CD4-positive, alpha-beta memory T cell (primary cell): ENCODE data around the gene KCNAB3. TPM values are rescaled to one million over a fixed set of nuclear protein-coding genes. Genes with fewer than 3 reads are reported as not detected.

ENCODE experiments used
- polyA plus RNA-seq, 2 donors: library from polyadenylated mRNA; unstranded; fragments of 300-500 nt; fragmentation: Illumina TruSeq; gene quantifications; one replicate each; pipeline ENCODE4 v1.2.3, GENCODE V29; 2021
- total RNA-seq, 2 experiments: library from RNA; stranded (reverse); gene quantifications; one replicate each; pipeline ENCODE4 v1.2.3, GENCODE V29; 2021

KCNAB3 gene
- total and polyA plus RNA-seq, 4 experiments from 2014 or later = 0.53 to 14.4 (median 13.4) TPM; not detected in 1

Other genes starting within 250 kb of the KCNAB3 start
- gene TP53, start 242.4 kb downstream of the KCNAB3 start, total RNA-seq = 10 to 100 TPM; 89.1 to 97.4 TPM
- gene TP53, start 242.4 kb downstream of the KCNAB3 start, polyA plus RNA-seq = 10 to 100 TPM; 15.9 to 35.3 TPM
- 10 to 100 TPM; 11.9 to 12.5 TPM for gene WRAP53, start 241.4 kb downstream of the KCNAB3 start, total RNA-seq
- 10 to 100 TPM in 1 of 2 donors, 1 to 10 TPM in 1; 9.8 to 13.1 TPM for gene WRAP53, start 241.4 kb downstream of the KCNAB3 start, polyA plus RNA-seq
- gene EFNB3, start 224.7 kb downstream of the KCNAB3 start, total RNA-seq = under 1 TPM; 0.09 to 0.11 TPM
- gene EFNB3, start 224.7 kb downstream of the KCNAB3 start, polyA plus RNA-seq = not detected
- not detected for gene DNAH2, start 212.1 kb downstream of the KCNAB3 start, total RNA-seq
- gene DNAH2, start 212.1 kb downstream of the KCNAB3 start, polyA plus RNA-seq = not detected
- 100 to 1,000 TPM; 119 to 129 TPM for gene KDM6B, start 95.6 kb downstream of the KCNAB3 start, total RNA-seq
- gene KDM6B, start 95.6 kb downstream of the KCNAB3 start, polyA plus RNA-seq = 1 to 10 TPM in 1 of 2 donors, not detected in 1; 1.7 TPM
- gene TMEM88, start 74.8 kb downstream of the KCNAB3 start, total RNA-seq = 1 to 10 TPM; 6.2 to 7.9 TPM
- gene TMEM88, start 74.8 kb downstream of the KCNAB3 start, polyA plus RNA-seq = not detected
- gene NAA38, start 72.3 kb downstream of the KCNAB3 start, total RNA-seq = 10 to 100 TPM; 23.1 to 25.8 TPM
- gene NAA38, start 72.3 kb downstream of the KCNAB3 start, polyA plus RNA-seq = 100 to 1,000 TPM; 139 to 149 TPM
- gene CYB5D1, start 71.9 kb downstream of the KCNAB3 start, total RNA-seq = 10 to 100 TPM in 1 of 2 experiments, 1 to 10 TPM in 1; 8.7 to 11.4 TPM
- gene CYB5D1, start 71.9 kb downstream of the KCNAB3 start, polyA plus RNA-seq = 1 to 10 TPM; 5.1 to 5.2 TPM
- gene CHD3, start 41.1 kb downstream of the KCNAB3 start, total RNA-seq = 100 to 1,000 TPM; 274 to 287 TPM
- gene CHD3, start 41.1 kb downstream of the KCNAB3 start, polyA plus RNA-seq = 10 to 100 TPM in 1 of 2 donors, under 1 TPM in 1; 0.84 to 24.4 TPM
- 1 to 10 TPM; 6.7 to 7.4 TPM for gene RNF227, start 13.6 kb downstream of the KCNAB3 start, total RNA-seq
- 1 to 10 TPM; 2.3 to 3.6 TPM for gene RNF227, start 13.6 kb downstream of the KCNAB3 start, polyA plus RNA-seq
- 100 to 1,000 TPM; 116 TPM for gene TRAPPC1, start 2.1 kb upstream of the KCNAB3 start, total RNA-seq
- 100 to 1,000 TPM; 239 to 240 TPM for gene TRAPPC1, start 2.1 kb upstream of the KCNAB3 start, polyA plus RNA-seq
- gene CNTROB, start 2.4 kb upstream of the KCNAB3 start, total RNA-seq = 10 to 100 TPM; 29.7 to 30.1 TPM
- gene CNTROB, start 2.4 kb upstream of the KCNAB3 start, polyA plus RNA-seq = 10 to 100 TPM in 1 of 2 donors, 1 to 10 TPM in 1; 3.9 to 12.6 TPM
- not detected for gene GUCY2D, start 72.8 kb upstream of the KCNAB3 start, total RNA-seq
- gene GUCY2D, start 72.8 kb upstream of the KCNAB3 start, polyA plus RNA-seq = under 1 TPM; 0.18 TPM
- under 1 TPM in 1 of 2 experiments, not detected in 1; 0.15 TPM for gene ALOX15B, start 109.2 kb upstream of the KCNAB3 start, total RNA-seq
- not detected for gene ALOX15B, start 109.2 kb upstream of the KCNAB3 start, polyA plus RNA-seq
- gene ALOX12B, start 157.9 kb upstream of the KCNAB3 start, total RNA-seq = under 1 TPM in 1 of 2 experiments, not detected in 1; 0.44 TPM
- gene ALOX12B, start 157.9 kb upstream of the KCNAB3 start, polyA plus RNA-seq = under 1 TPM in 1 of 2 donors, not detected in 1; 0.79 TPM
- under 1 TPM; 0.32 to 0.33 TPM for gene ALOXE3, start 188.7 kb upstream of the KCNAB3 start, total RNA-seq
- gene ALOXE3, start 188.7 kb upstream of the KCNAB3 start, polyA plus RNA-seq = under 1 TPM in 1 of 2 donors, not detected in 1; 0.20 TPM
- not detected for gene HES7, start 194.2 kb upstream of the KCNAB3 start, total RNA-seq
- not detected for gene HES7, start 194.2 kb upstream of the KCNAB3 start, polyA plus RNA-seq
- gene PER1, start 222.5 kb upstream of the KCNAB3 start, total RNA-seq = 10 to 100 TPM; 78.9 to 79.4 TPM
- gene PER1, start 222.5 kb upstream of the KCNAB3 start, polyA plus RNA-seq = 10 to 100 TPM in 1 of 2 donors, 1 to 10 TPM in 1; 3.7 to 18.6 TPM
- gene VAMP2, start 233.1 kb upstream of the KCNAB3 start, total RNA-seq = 100 to 1,000 TPM; 190 to 203 TPM
- gene VAMP2, start 233.1 kb upstream of the KCNAB3 start, polyA plus RNA-seq = 100 to 1,000 TPM in 1 of 2 donors, 10 to 100 TPM in 1; 41.6 to 106 TPM
- gene TMEM107, start 246.5 kb upstream of the KCNAB3 start, total RNA-seq = 10 to 100 TPM; 25.0 to 25.3 TPM
- 10 to 100 TPM; 42.4 to 43.7 TPM for gene TMEM107, start 246.5 kb upstream of the KCNAB3 start, polyA plus RNA-seq